ENCODE results near the gene KRTAP5-4. TPM values are rescaled to one million over a fixed set of nuclear protein-coding genes. Genes with fewer than 3 reads are reported as not detected.
A peak's percentile ranks its signal among the peaks of the same experiment; 100 is the strongest.
"Not testable (repeated sequence)": the region's sequence is repeated elsewhere in the genome, so short reads cannot be mapped to it uniquely, and the experiment has no call there.

Gene KRTAP5-4
- total RNA-seq, 1 experiment from 2014 or later = not detected

DNA sequence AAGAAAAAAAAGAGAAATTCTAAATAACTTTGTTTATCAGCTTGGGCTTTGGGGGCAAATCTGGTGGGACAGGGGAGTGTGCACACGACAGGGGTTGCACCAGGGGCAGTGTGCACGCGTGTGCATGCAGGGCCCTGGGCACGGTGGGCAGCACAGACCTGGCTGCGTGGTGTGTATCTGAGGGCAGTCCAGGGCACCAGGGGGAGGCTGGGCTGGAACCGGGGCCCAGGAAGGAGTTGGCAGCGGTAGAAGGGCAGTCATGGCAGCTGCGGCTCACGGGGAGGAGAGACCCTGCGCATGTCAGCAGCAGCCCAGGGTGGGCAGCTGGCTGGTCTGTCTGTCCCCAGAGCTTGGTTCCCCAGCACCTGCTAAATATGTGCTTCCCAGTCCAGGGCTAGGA is 11.9 kb upstream of the KRTAP5-4 start:
- Histone ChIP-seq H3K27me3 (ENCODE audit: control insufficient read depth, insufficient read depth, low read length) (no peaks in the 10 kb centered on the region; the same call in 1 of the 2 replicates), H3K4me3 (ENCODE audit: insufficient read depth, low read depth, low read length) (no peak overlapping the region), H3K36me3 (replicated peaks; ENCODE audit: control insufficient read depth, insufficient read depth, low read length) (no peaks in the 10 kb centered on the region)
- DNase-seq = no peak

DNA sequence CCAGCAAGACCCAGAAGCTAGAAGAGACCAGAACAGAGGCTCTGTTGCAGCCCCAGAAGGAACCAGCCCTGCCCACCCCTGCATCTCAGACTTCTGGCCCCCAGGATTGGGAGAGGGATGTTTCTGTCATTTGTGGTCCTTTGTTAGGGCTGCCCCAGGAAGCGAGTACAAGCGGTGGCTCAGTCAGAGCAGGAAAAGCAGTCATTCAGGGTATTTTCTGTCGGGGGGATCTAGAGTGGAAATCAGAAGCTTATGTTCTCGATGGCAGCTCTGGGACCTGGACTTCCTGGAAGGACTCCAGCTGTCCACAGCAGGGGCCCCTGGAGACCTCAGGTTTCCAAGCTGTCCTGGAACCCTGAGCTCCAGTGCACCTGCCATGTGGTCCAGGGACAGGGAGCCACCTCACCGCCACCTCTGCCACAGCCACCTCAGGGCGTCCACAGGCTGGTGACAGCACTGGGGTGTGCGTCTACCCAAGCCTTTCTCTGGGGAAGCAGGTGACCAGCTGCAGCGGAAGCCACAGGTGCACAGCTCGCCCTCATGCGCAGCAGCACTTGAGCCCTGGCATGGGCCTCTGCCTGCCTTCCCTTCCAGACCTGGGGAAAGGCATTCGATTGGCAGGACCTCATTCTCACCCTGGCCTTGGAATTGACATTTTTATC is 10.2 kb upstream of the KRTAP5-4 start:
- Histone ChIP-seq H3K36me3 (replicated peaks; ENCODE audit: control insufficient read depth, insufficient read depth, low read length) (no peaks in the 10 kb centered on the region), H3K4me3 (ENCODE audit: insufficient read depth, low read depth, low read length) (no peak overlapping the region), H3K27me3 (ENCODE audit: control insufficient read depth, insufficient read depth, low read length) (no peaks in the 10 kb centered on the region; the same call in none of the 2 replicates)
- no peak for DNase-seq

DNA sequence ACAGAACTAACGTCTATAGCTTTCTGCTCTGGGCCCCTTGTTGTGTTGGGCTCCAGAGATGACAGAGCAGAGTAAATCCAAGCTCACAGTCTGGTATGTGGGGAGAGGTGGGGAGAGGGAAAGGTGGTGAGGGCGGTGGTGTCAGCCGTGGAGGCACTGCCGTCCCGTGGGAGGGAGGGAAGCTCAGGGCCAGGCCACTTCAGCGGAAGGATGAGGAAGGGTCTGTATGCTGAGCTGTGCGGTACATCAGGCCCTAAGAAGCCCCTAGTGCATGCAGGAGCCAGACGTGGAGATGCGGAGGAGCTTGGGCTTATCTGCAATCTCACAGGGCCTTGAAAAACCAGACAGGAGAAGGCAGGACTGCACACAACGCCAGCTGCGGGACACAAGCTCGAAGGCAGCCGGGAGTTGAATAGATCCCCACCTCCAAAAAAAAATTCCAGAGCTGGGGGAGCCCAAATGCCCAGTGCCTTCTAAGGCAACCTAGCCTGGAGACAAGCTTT is 9.2 kb upstream of the KRTAP5-4 start:
- no peaks in the 10 kb centered on the region; the same call in none of the 2 replicates for H3K27me3 ChIP-seq (ENCODE audit: control insufficient read depth, insufficient read depth, low read length)

DNA sequence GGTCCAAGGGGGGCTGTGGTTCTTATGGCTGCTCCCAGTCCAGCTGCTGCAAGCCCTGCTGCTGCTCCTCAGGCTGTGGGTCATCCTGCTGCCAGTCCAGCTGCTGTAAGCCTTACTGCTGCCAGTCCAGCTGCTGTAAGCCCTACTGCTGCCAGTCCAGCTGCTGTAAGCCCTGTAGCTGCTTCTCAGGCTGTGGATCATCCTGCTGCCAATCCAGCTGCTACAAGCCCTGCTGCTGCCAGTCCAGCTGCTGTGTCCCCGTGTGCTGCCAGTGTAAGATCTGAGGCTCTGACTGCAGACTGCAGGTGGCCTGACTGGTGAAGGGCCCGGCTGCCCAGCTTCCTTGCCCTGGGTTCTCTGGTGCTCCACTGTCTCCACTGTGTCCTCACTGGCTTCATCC is 8.3 kb upstream of the KRTAP5-4 start:
- Histone ChIP-seq H3K4me3 (ENCODE audit: insufficient read depth, low read depth, low read length) (no peak overlapping the region), H3K36me3 (replicated peaks; ENCODE audit: control insufficient read depth, insufficient read depth, low read length) (no peaks in the 10 kb centered on the region), H3K27me3 (ENCODE audit: control insufficient read depth, insufficient read depth, low read length) (no peaks in the 10 kb centered on the region; the same call in none of the 2 replicates)
- DNase-seq = no peak

More for the DNA sequence above, 9.2 kb upstream of the KRTAP5-4 start:
- DNase-seq = no peak
- H3K4me3 ChIP-seq (ENCODE audit: insufficient read depth, low read depth, low read length) = no peak overlapping the region
- no peaks in the 10 kb centered on the region for H3K36me3 ChIP-seq (replicated peaks; ENCODE audit: control insufficient read depth, insufficient read depth, low read length)

- Histone ChIP-seq H3K4me3 (ENCODE audit: insufficient read depth, low read depth, low read length) (no peak within 1 kb of the TSS), H3K36me3 (replicated peaks; ENCODE audit: control insufficient read depth, insufficient read depth, low read length) (no peaks in the 10 kb centered on the region), H3K27me3 (ENCODE audit: control insufficient read depth, insufficient read depth, low read length) (no peaks in the 10 kb centered on the region; the same call in none of the 2 replicates)
- DNase-seq = peak; percentile 50
These were observed 7.6 kb upstream of the KRTAP5-4 start, which contains the start of gene KRTAP5-5 for GRCh38 chr11:1629326-1630185. KRTAP5-5 (plus strand) TSS chr11:1629775; CDS start chr11:1629841, 66 bp downstream.

- H3K27me3 ChIP-seq (ENCODE audit: control insufficient read depth, insufficient read depth, low read length) = no peaks in the 10 kb centered on the region; the same call in none of the 2 replicates
These were observed 6.8 kb upstream of the KRTAP5-4 start for GRCh38 chr11:1628506-1629325.

GRCh38 chr11:1625541-1625940 is 3.6 kb upstream of the KRTAP5-4 start:
- Histone ChIP-seq H3K27me3 (ENCODE audit: control insufficient read depth, insufficient read depth, low read length) (no peaks in the 10 kb centered on the region; the same call in none of the 2 replicates), H3K4me3 (ENCODE audit: insufficient read depth, low read depth, low read length) (no peak overlapping the region), H3K36me3 (replicated peaks; ENCODE audit: control insufficient read depth, insufficient read depth, low read length) (no peaks in the 10 kb centered on the region)
- DNase-seq = no peak

More at GRCh38 chr11:1628506-1629325, 6.8 kb upstream of the KRTAP5-4 start:
- H3K36me3 ChIP-seq (replicated peaks; ENCODE audit: control insufficient read depth, insufficient read depth, low read length) = no peaks in the 10 kb centered on the region
- DNase-seq = peak; percentile 97
- no peak overlapping the region for H3K4me3 ChIP-seq (ENCODE audit: insufficient read depth, low read depth, low read length)

DNA sequence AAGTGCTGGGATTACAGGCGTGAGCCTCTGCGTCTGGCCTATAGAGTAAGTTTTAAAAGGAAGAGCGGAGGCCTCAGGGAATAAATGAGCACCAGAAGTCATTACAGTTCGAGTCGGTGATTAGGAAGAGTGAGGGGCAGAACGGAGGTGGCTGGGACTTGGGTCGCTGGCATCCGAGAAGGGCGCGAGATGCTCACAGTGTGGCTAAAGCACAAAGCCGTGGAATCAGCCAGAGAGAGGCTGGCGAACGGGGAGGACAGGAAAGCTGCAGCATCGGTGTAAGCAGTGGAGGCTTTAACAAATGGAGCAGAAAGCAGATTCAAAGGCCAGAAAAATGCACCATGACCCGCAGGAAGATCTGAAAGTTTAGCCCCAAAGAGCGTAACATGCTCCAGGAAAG is 2.7 kb upstream of the KRTAP5-4 start:
- DNase-seq = no peak
- Histone ChIP-seq H3K36me3 (replicated peaks; ENCODE audit: control insufficient read depth, insufficient read depth, low read length) (no peaks in the 10 kb centered on the region), H3K27me3 (ENCODE audit: control insufficient read depth, insufficient read depth, low read length) (no peaks in the 10 kb centered on the region; the same call in none of the 2 replicates), H3K4me3 (ENCODE audit: insufficient read depth, low read depth, low read length) (no peak overlapping the region)

- no peak for DNase-seq
- Histone ChIP-seq H3K36me3 (replicated peaks; ENCODE audit: control insufficient read depth, insufficient read depth, low read length) (no peaks in the 10 kb centered on the region), H3K27me3 (ENCODE audit: control insufficient read depth, insufficient read depth, low read length) (no peaks in the 10 kb centered on the region; the same call in none of the 2 replicates), H3K4me3 (ENCODE audit: insufficient read depth, low read depth, low read length) (no peak overlapping the region)
These were observed 1.8 kb upstream of the KRTAP5-4 start for GRCh38 chr11:1623716-1624115.

DNA sequence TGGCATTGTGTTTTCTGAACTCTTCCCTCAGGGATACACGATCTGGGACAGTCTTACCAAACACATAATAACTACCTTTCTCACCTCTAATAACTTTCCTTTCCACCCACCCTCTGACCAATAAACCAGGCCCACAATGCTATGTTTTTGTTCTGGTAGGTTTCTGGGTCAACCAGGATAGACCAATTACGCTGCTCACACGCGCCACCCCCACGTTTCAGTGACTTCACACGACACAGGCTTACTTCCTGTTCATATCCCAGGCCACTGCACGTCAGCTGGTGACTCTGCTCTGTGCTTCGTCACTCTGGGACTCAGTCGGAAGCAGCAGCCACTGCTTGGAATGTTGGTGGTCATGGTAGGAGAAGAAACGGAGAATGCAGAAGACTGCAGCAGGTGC is 2.5 kb downstream of the KRTAP5-4 start:
- Histone ChIP-seq H3K36me3 (replicated peaks; ENCODE audit: control insufficient read depth, insufficient read depth, low read length) (no peaks in the 10 kb centered on the region), H3K27me3 (ENCODE audit: control insufficient read depth, insufficient read depth, low read length) (no peaks in the 10 kb centered on the region), H3K4me3 (ENCODE audit: insufficient read depth, low read depth, low read length) (no peak overlapping the region)
- no peak for DNase-seq

DNA sequence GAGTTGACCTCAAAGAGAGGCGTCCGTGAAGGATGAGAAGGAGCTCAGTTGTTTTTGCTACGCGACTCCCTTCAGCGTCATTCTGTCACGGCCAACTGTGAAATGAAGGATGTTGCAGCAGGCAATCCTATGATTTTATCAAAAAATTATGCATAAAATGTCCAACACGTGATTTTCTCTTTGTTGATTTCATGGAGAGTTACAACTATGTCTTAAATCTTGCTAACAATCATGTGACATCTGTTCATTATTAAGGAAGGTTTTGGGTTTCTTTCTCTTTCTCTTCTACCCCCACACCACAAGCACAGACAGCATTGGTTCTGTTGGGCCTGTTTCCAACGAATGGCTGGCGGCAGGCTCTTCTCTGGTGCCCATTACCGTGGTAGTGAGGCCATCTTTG is 3.7 kb downstream of the KRTAP5-4 start:
- no peaks in the 10 kb centered on the region for H3K27me3 ChIP-seq (ENCODE audit: control insufficient read depth, insufficient read depth, low read length)
- no peak for DNase-seq
- H3K4me3 ChIP-seq (ENCODE audit: insufficient read depth, low read depth, low read length) = no peak overlapping the region
- no peaks in the 10 kb centered on the region for H3K36me3 ChIP-seq (replicated peaks; ENCODE audit: control insufficient read depth, insufficient read depth, low read length)

- H3K27me3 ChIP-seq (ENCODE audit: control insufficient read depth, insufficient read depth, low read length) = no peaks in the 10 kb centered on the region; the same call in 1 of the 2 replicates
- DNase-seq = no peak
- H3K36me3 ChIP-seq (replicated peaks; ENCODE audit: control insufficient read depth, insufficient read depth, low read length) = no peaks in the 10 kb centered on the region
- no peak within 1 kb of the TSS for H3K4me3 ChIP-seq (ENCODE audit: insufficient read depth, low read depth, low read length)
These were observed 13.6 kb downstream of the KRTAP5-4 start, which contains the start of gene KRTAP5-3 for GRCh38 chr11:1608363-1608762. KRTAP5-3 (minus strand) TSS chr11:1608463; CDS start chr11:1608385, 78 bp downstream.

- H3K4me3 ChIP-seq (ENCODE audit: insufficient read depth, low read depth, low read length); H3K36me3 ChIP-seq (replicated peaks; ENCODE audit: control insufficient read depth, insufficient read depth, low read length); DNase-seq; H3K27me3 ChIP-seq (ENCODE audit: control insufficient read depth, insufficient read depth, low read length): not testable (repeated sequence)
These were observed 14.0 kb downstream of the KRTAP5-4 start for GRCh38 chr11:1607901-1608300.

Measured in H7 (cell line).